ENCODE data around the gene SPSB3. TPM values are rescaled to one million over a fixed set of nuclear protein-coding genes. Genes with fewer than 3 reads are reported as not detected.

SPSB3 gene
- total RNA-seq, 3 donors from 2014 or later = 39.7 to 56.5 (median 52.2) TPM

GRCh38 chr16:1768061-1768766 is 14.2 kb downstream of the SPSB3 start:
- intact Hi-C loops (cut with DNase I, micrococcal nuclease) = no loop called here
- Histone ChIP-seq H3K4me3 (no peak overlapping the region), H3K4me1 (ENCODE audit: low read depth) (peaks cover 16% of the 10 kb centered on the region), H3K9me3 (no peaks in the 10 kb centered on the region), H3K36me3 (ENCODE audit: low read depth) (no peaks in the 10 kb centered on the region)
- TF ChIP-seq, protein P1, sequence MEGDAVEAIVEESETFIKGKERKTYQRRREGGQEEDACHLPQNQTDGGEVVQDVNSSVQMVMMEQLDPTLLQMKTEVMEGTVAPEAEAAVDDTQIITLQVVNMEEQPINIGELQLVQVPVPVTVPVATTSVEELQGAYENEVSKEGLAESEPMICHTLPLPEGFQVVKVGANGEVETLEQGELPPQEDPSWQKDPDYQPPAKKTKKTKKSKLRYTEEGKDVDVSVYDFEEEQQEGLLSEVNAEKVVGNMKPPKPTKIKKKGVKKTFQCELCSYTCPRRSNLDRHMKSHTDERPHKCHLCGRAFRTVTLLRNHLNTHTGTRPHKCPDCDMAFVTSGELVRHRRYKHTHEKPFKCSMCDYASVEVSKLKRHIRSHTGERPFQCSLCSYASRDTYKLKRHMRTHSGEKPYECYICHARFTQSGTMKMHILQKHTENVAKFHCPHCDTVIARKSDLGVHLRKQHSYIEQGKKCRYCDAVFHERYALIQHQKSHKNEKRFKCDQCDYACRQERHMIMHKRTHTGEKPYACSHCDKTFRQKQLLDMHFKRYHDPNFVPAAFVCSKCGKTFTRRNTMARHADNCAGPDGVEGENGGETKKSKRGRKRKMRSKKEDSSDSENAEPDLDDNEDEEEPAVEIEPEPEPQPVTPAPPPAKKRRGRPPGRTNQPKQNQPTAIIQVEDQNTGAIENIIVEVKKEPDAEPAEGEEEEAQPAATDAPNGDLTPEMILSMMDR (IDR thresholded peaks at IDR 0.05) = no peak
- ATAC-seq (no peak), DNase-seq (no peak)

GRCh38 chr16:1767116-1767994 is 15.0 kb downstream of the SPSB3 start:
- ATAC-seq = no peak
- intact Hi-C loops (cut with DNase I, micrococcal nuclease) = no loop called here
- Histone ChIP-seq H3K9me3 (no peaks in the 10 kb centered on the region), H3K4me3 (no peak overlapping the region), H3K4me1 (ENCODE audit: low read depth) (peaks cover 16% of the 10 kb centered on the region), H3K36me3 (ENCODE audit: low read depth) (no peaks in the 10 kb centered on the region)
- DNase-seq = no peak
- TF ChIP-seq, protein P1 (IDR thresholded peaks at IDR 0.05) = no peak

DNA sequence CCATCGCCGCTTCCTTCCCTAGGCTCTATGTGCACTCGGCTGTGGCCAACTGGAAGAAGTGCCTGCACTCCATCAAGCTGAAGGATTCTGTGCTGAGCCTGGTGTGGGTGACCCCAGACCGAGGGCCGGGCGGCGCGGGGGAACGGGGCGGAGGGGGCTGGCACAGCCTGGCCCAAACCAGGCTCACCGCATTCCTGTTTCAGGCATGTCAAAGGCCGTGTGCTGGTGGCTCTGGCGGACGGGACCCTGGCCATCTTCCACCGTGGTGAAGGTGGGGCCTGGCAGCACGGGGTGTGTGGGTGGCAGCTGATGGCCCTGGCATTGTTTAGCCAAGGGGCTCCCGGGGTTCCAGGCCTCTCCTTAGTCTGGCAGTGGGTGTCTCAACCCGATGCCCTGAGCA is 15.7 kb downstream of the SPSB3 start:
- intact Hi-C loops (cut with DNase I, micrococcal nuclease) = no loop called here
- Histone ChIP-seq H3K9me3 (no peaks in the 10 kb centered on the region), H3K36me3 (ENCODE audit: low read depth) (no peaks in the 10 kb centered on the region), H3K4me3 (no peak overlapping the region), H3K4me1 (ENCODE audit: low read depth) (peaks cover 12% of the 10 kb centered on the region)
- no peak for ATAC-seq
- DNase-seq = no peak
- TF ChIP-seq, protein P1 (IDR thresholded peaks at IDR 0.05) = no peak

- DNase-seq (no peak), ATAC-seq (no peak)
- Histone ChIP-seq H3K4me3 (no peak overlapping the region), H3K9me3 (no peaks in the 10 kb centered on the region), H3K4me1 (ENCODE audit: low read depth) (peaks cover 12% of the 10 kb centered on the region), H3K36me3 (ENCODE audit: low read depth) (no peaks in the 10 kb centered on the region)
- TF ChIP-seq, protein P1 (IDR thresholded peaks at IDR 0.05) = no peak
- intact Hi-C loops (cut with DNase I, micrococcal nuclease) = no loop called here
These were observed 16.1 kb downstream of the SPSB3 start for GRCh38 chr16:1766231-1766630.

DNA sequence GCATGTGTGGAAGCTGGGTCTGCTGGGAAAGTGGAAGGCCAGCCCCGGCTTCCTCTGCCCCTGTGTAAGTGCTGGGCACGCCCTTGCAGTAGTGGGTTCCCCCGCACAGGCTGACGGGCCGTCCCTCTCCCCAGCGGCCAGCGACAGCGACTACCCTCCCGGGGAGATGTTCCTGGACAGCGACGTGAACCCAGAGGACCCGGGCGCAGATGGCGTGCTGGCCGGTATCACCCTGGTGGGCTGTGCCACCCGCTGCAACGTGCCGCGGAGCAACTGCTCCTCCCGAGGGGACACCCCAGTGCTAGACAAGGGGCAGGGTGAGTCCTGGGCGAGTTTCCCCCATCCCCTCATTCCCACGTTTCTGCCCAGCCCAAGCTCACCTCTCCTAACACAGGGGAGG is 16.5 kb downstream of the SPSB3 start:
- TF ChIP-seq, protein P1 (IDR thresholded peaks at IDR 0.05) = no peak
- ATAC-seq (no peak), DNase-seq (no peak)
- Histone ChIP-seq H3K4me3 (no peak overlapping the region), H3K36me3 (ENCODE audit: low read depth) (no peaks in the 10 kb centered on the region), H3K9me3 (no peaks in the 10 kb centered on the region), H3K4me1 (ENCODE audit: low read depth) (peaks cover 12% of the 10 kb centered on the region)
- intact Hi-C loops (cut with DNase I, micrococcal nuclease) = no loop called here

All from mucosa of descending colon (tissue), 3 donors.